ENCODE measurements around the gene ZFPL1. TPM values are rescaled to one million over a fixed set of nuclear protein-coding genes. Genes with fewer than 3 reads are reported as not detected.
A peak's percentile ranks its signal among the peaks of the same experiment; 100 is the strongest.

The ZFPL1 gene
- total RNA-seq, 1 donor: 17.6 TPM

- H3K4me1 ChIP-seq (ENCODE audit: insufficient read depth, low read length): peaks cover 29% of the 10 kb centered on the region
- no peaks in the 10 kb centered on the region for H3K27me3 ChIP-seq (ENCODE audit: insufficient read depth, low read length)
- no peaks in the 10 kb centered on the region for H3K9me3 ChIP-seq (ENCODE audit: low read depth, low read length)
- H3K4me3 ChIP-seq (ENCODE audit: low read length): no peak overlapping the region
Observed at GRCh38 chr11:65124480-65125196, 40.6 kb downstream of the ZFPL1 start.

- Histone ChIP-seq H3K4me1 (ENCODE audit: insufficient read depth, low read length) (peaks cover 28% of the 10 kb centered on the region), H3K27me3 (ENCODE audit: insufficient read depth, low read length) (no peaks in the 10 kb centered on the region), H3K9me3 (ENCODE audit: low read depth, low read length) (no peaks in the 10 kb centered on the region), H3K4me3 (ENCODE audit: low read length) (no peak overlapping the region)
Observed at GRCh38 chr11:65125197-65126056, 41.4 kb downstream of the ZFPL1 start.

GRCh38 chr11:65126624-65127274 is 42.7 kb downstream of the ZFPL1 start:
- no peaks in the 10 kb centered on the region for H3K9me3 ChIP-seq (ENCODE audit: low read depth, low read length)
- peaks cover 26% of the 10 kb centered on the region for H3K4me1 ChIP-seq (ENCODE audit: insufficient read depth, low read length)
- no peaks in the 10 kb centered on the region for H3K27me3 ChIP-seq (ENCODE audit: insufficient read depth, low read length)
- no peak overlapping the region for H3K4me3 ChIP-seq (ENCODE audit: low read length)

- H3K4me1 ChIP-seq (ENCODE audit: insufficient read depth, low read length): peaks cover 33% of the 10 kb centered on the region
- no peaks in the 10 kb centered on the region for H3K27me3 ChIP-seq (ENCODE audit: insufficient read depth, low read length)
- H3K4me3 ChIP-seq (ENCODE audit: low read length): no peak overlapping the region
- no peaks in the 10 kb centered on the region for H3K9me3 ChIP-seq (ENCODE audit: low read depth, low read length)
Observed at GRCh38 chr11:65127473-65128181, 43.6 kb downstream of the ZFPL1 start.

- Histone ChIP-seq H3K9me3 (ENCODE audit: low read depth, low read length) (no peaks in the 10 kb centered on the region), H3K4me1 (ENCODE audit: insufficient read depth, low read length) (peaks cover 33% of the 10 kb centered on the region), H3K4me3 (ENCODE audit: low read length) (no peak overlapping the region), H3K27me3 (ENCODE audit: insufficient read depth, low read length) (no peaks in the 10 kb centered on the region)
Observed at GRCh38 chr11:65128182-65129145, 44.4 kb downstream of the ZFPL1 start.

GRCh38 chr11:65129649-65130441 is 45.8 kb downstream of the ZFPL1 start:
- no peaks in the 10 kb centered on the region for H3K27me3 ChIP-seq (ENCODE audit: insufficient read depth, low read length)
- H3K4me3 ChIP-seq (ENCODE audit: low read length): no peak overlapping the region
- no peaks in the 10 kb centered on the region for H3K9me3 ChIP-seq (ENCODE audit: low read depth, low read length)
- H3K4me1 ChIP-seq (ENCODE audit: insufficient read depth, low read length): peaks cover 32% of the 10 kb centered on the region

GRCh38 chr11:65130631-65131416 is 46.8 kb downstream of the ZFPL1 start:
- peaks cover 41% of the 10 kb centered on the region for H3K4me1 ChIP-seq (ENCODE audit: insufficient read depth, low read length)
- H3K4me3 ChIP-seq (ENCODE audit: low read length): no peak overlapping the region
- H3K27me3 ChIP-seq (ENCODE audit: insufficient read depth, low read length): no peaks in the 10 kb centered on the region
- H3K9me3 ChIP-seq (ENCODE audit: low read depth, low read length): no peaks in the 10 kb centered on the region

- Histone ChIP-seq H3K27me3 (ENCODE audit: insufficient read depth, low read length) (no peaks in the 10 kb centered on the region), H3K4me3 (ENCODE audit: low read length) (no peak overlapping the region), H3K9me3 (ENCODE audit: low read depth, low read length) (no peaks in the 10 kb centered on the region), H3K4me1 (ENCODE audit: insufficient read depth, low read length) (peaks cover 44% of the 10 kb centered on the region)
Observed at GRCh38 chr11:65131417-65131776, 47.4 kb downstream of the ZFPL1 start.

- Histone ChIP-seq H3K4me1 (ENCODE audit: insufficient read depth, low read length) (peaks cover 44% of the 10 kb centered on the region), H3K4me3 (ENCODE audit: low read length) (no peak overlapping the region)
Observed at GRCh38 chr11:65131895-65132237, 47.8 kb downstream of the ZFPL1 start.

GRCh38 chr11:65132238-65132987 is 48.4 kb downstream of the ZFPL1 start:
- no peaks in the 10 kb centered on the region for H3K9me3 ChIP-seq (ENCODE audit: low read depth, low read length)
- peak overlapping the region; percentile 71 for H3K4me3 ChIP-seq (ENCODE audit: low read length)
- H3K27me3 ChIP-seq (ENCODE audit: insufficient read depth, low read length): no peaks in the 10 kb centered on the region
- H3K4me1 ChIP-seq (ENCODE audit: insufficient read depth, low read length): peaks cover 47% of the 10 kb centered on the region

More at GRCh38 chr11:65131895-65132237, 47.8 kb downstream of the ZFPL1 start:
- no peaks in the 10 kb centered on the region for H3K27me3 ChIP-seq (ENCODE audit: insufficient read depth, low read length)
- no peaks in the 10 kb centered on the region for H3K9me3 ChIP-seq (ENCODE audit: low read depth, low read length)

- Histone ChIP-seq H3K4me1 (ENCODE audit: insufficient read depth, low read length) (peaks cover 48% of the 10 kb centered on the region), H3K27me3 (ENCODE audit: insufficient read depth, low read length) (no peaks in the 10 kb centered on the region), H3K4me3 (ENCODE audit: low read length) (peak overlapping the region; percentile 71), H3K9me3 (ENCODE audit: low read depth, low read length) (no peaks in the 10 kb centered on the region)
Observed at GRCh38 chr11:65132988-65133700, 49.1 kb downstream of the ZFPL1 start.

GRCh38 chr11:65133724-65134123 is 49.7 kb downstream of the ZFPL1 start:
- peaks cover 48% of the 10 kb centered on the region for H3K4me1 ChIP-seq (ENCODE audit: insufficient read depth, low read length)
- peak overlapping the region; percentile 71 for H3K4me3 ChIP-seq (ENCODE audit: low read length)
- H3K9me3 ChIP-seq (ENCODE audit: low read depth, low read length): no peaks in the 10 kb centered on the region
- H3K27me3 ChIP-seq (ENCODE audit: insufficient read depth, low read length): no peaks in the 10 kb centered on the region

Data from mononuclear cell (primary cell).